ENCODE measurements around the gene HIC1.

The HIC1 gene

DNA sequence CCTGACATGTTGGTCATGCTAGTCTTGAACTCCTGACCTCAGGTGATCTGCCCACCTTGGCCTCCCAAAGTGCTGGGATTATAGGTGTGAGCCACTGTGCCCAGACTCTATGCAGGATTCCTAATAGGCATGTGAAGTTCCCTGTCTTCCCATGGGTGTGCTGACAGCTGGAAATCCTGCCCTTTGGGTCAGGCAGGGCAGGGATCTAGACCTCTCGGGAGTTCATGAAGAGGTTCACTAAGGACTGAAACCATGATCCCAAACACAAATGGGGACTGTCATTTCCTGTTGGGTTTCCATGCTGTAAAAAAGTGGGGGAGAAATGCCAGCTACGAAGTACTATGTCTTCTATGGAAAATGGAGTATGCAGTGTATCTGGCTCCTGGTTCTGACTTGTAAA is 52.1 kb downstream of the HIC1 start:
- no peak for DNase-seq

DNA sequence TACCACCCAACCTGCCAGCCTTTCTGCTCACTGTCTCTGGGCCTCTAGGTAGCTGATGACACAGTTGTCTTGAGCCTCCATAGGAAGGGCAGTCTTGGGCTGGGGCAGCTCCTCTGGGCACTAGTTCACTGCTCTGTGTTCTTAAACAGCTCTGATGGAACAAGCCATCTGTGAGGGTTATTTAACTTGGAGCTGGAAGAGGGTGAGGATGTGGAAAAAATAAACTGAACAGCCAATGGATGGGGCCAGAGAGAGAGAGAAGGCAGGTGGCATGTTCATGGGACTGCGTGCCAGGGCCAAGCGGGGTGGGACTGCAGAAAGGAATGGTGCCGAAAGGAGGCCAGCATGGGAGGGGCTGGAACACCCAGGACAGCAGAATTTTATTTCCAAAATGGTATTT is 52.6 kb downstream of the HIC1 start:
- DNase-seq: no peak

DNA sequence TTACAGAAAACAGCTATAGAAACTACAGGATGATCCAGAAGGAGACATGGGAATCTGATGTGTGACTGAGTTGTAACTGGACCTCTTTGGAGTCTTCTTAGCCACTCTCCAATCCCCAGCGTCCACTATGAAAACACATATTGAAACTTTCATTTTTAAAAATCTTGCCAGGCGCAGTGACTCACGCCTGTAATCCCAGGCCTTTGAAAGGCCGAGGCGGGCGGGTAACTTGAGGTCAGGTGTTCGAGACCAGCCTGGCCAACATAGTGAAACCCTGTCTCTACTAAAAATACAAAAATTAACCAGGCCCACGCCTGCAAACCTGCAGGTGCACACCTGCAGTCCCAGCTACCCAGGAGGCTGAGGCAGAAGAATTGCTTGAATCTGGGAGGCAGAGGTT is 53.3 kb downstream of the HIC1 start:
- no peak for DNase-seq

DNA sequence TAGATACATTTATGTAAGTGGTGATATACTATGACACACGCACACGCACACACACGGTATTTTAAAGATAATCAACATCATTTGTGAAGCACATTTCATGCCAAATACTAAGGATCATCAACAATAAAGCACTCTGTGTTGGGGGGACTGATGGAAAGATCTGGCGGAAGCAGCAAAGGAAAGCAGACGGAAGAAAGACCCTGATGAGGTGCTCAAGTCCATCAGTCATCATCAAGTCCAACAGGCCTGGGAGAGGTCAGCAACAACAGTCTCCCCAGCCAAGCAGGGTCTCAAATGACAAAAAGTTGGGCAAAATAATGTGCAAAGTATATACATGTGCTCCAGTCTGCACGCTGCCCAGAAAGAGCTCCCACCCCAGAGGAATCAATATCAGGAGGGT is 55.5 kb downstream of the HIC1 start:
- no peak for DNase-seq

DNA sequence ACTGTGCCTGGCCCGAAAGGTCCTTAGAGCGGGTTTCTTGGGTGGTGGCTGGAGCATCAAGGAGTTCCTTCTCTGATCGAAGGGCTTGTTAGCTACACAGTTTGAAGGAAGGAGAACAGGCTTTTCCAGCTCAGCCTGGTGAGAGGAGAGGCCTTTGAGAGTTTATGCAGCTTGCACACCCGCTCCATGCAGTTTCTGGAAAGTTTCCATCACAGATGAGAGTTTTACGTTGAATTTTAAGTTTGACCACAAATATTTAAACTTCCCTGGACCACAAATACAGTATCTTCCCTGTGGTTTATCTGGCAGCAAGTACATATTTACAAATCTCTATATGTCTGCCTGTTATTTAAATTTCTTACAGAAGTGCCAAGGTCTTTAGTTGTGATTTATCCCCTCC is 56.8 kb downstream of the HIC1 start:
- no peak for DNase-seq
